ENCODE measurements around the gene DOCK4. TPM values are rescaled to one million over a fixed set of nuclear protein-coding genes. Genes with fewer than 3 reads are reported as not detected.

DOCK4 gene
- total RNA-seq, 4 donors from 2014 or later: 12.7 to 28.4 (median 19.5) TPM

GRCh38 chr7:111886233-111886632, 320.0 kb downstream of the DOCK4 start:
- H3K9me3 ChIP-seq: no peaks in the 10 kb centered on the region
- no peak for TF ChIP-seq POLR2AphosphoS5 (IDR thresholded peaks at IDR 0.05)
- TF ChIP-seq CTCF (IDR thresholded peaks at IDR 0.05): no peak
- no peak for TF ChIP-seq POLR2A (IDR thresholded peaks at IDR 0.05)
- no peak for TF ChIP-seq EP300 (IDR thresholded peaks at IDR 0.05; ENCODE audit: low read depth)
- intact Hi-C loops (cut with DNase I; ENCODE audit: low total_unique reads) (no loop called here), in situ Hi-C loops (cut with MboI; ENCODE audit: low pct_ligation_motif_present in 1 of 4, low pct_unique_long_range_greater_than_20kb in 1 of 4, low sequenced_read_pairs in 3 of 4) (no loop called here)
- 70 to 74% methylated on average over 2 of the region's 2 CpGs for WGBS, 2 donors (ENCODE audit: low coverage in 1 of 2)
- no peaks in the 10 kb centered on the region for H3K4me1 ChIP-seq
- H3K4me3 ChIP-seq: no peak overlapping the region
- H3K36me3 ChIP-seq: no peaks in the 10 kb centered on the region
- no peak overlapping the region for H3K27ac ChIP-seq
- DNase-seq: no peak
- no peaks in the 10 kb centered on the region for H3K27me3 ChIP-seq

GRCh38 chr7:111883241-111883640, 323.0 kb downstream of the DOCK4 start:
- intact Hi-C loops (cut with DNase I; ENCODE audit: low total_unique reads): no loop called here

GRCh38 chr7:111878785-111879184, 327.4 kb downstream of the DOCK4 start:
- no peak for DNase-seq
- no peak overlapping the region for H3K27ac ChIP-seq
- intact Hi-C loops (cut with DNase I; ENCODE audit: low total_unique reads): no loop called here
- H3K36me3 ChIP-seq: no peaks in the 10 kb centered on the region
- no peaks in the 10 kb centered on the region for H3K9me3 ChIP-seq
- H3K4me3 ChIP-seq: no peak overlapping the region
- H3K27me3 ChIP-seq: no peaks in the 10 kb centered on the region
- no peaks in the 10 kb centered on the region for H3K4me1 ChIP-seq
- in situ Hi-C loops (cut with MboI; ENCODE audit: low pct_ligation_motif_present in 1 of 4, low pct_unique_long_range_greater_than_20kb in 1 of 4, low sequenced_read_pairs in 3 of 4): no loop called here
- TF ChIP-seq POLR2AphosphoS5 (IDR thresholded peaks at IDR 0.05) (no peak), EP300 (IDR thresholded peaks at IDR 0.05; ENCODE audit: low read depth) (no peak), CTCF (IDR thresholded peaks at IDR 0.05) (no peak)

More at GRCh38 chr7:111883241-111883640, 323.0 kb downstream of the DOCK4 start:
- no peak for DNase-seq
- H3K9me3 ChIP-seq: no peaks in the 10 kb centered on the region
- no peak overlapping the region for H3K27ac ChIP-seq
- no peaks in the 10 kb centered on the region for H3K4me1 ChIP-seq
- no peaks in the 10 kb centered on the region for H3K27me3 ChIP-seq
- no peak overlapping the region for H3K4me3 ChIP-seq
- in situ Hi-C loops (cut with MboI; ENCODE audit: low pct_ligation_motif_present in 1 of 4, low pct_unique_long_range_greater_than_20kb in 1 of 4, low sequenced_read_pairs in 3 of 4): no loop called here
- H3K36me3 ChIP-seq: no peaks in the 10 kb centered on the region
- TF ChIP-seq CTCF (IDR thresholded peaks at IDR 0.05) (no peak), POLR2A (IDR thresholded peaks at IDR 0.05) (no peak), POLR2AphosphoS5 (IDR thresholded peaks at IDR 0.05) (no peak), EP300 (IDR thresholded peaks at IDR 0.05; ENCODE audit: low read depth) (no peak)

- 84 to 87% methylated on average over 4 of the region's 4 CpGs for WGBS, 2 donors (ENCODE audit: low coverage in 1 of 2)
- TF ChIP-seq CTCF (IDR thresholded peaks at IDR 0.05): no peak
- TF ChIP-seq POLR2AphosphoS5 (IDR thresholded peaks at IDR 0.05): no peak
- TF ChIP-seq EP300 (IDR thresholded peaks at IDR 0.05; ENCODE audit: low read depth): no peak
- TF ChIP-seq POLR2A (IDR thresholded peaks at IDR 0.05): no peak
- H3K27me3 ChIP-seq: no peaks in the 10 kb centered on the region
- no peak for DNase-seq
- H3K27ac ChIP-seq: no peak overlapping the region
- no peaks in the 10 kb centered on the region for H3K36me3 ChIP-seq
- H3K4me3 ChIP-seq: no peak overlapping the region
- intact Hi-C loops (cut with DNase I; ENCODE audit: low total_unique reads): no loop called here
- in situ Hi-C loops (cut with MboI; ENCODE audit: low pct_ligation_motif_present in 1 of 4, low pct_unique_long_range_greater_than_20kb in 1 of 4, low sequenced_read_pairs in 3 of 4): no loop called here
- H3K4me1 ChIP-seq: no peaks in the 10 kb centered on the region
- H3K9me3 ChIP-seq: no peaks in the 10 kb centered on the region
These were observed 328.3 kb downstream of the DOCK4 start for GRCh38 chr7:111877931-111878330.
